HG03460 (cell line): ENCODE measurements around the gene DHDH.
"Not testable (repeated sequence)": the region's sequence is repeated elsewhere in the genome, so short reads cannot be mapped to it uniquely, and the experiment has no call there.

Source experiments
- ATAC-seq: cut with Tn5 transposase; IDR thresholded peaks from one replicate; pipeline ENCODE4 v1.9.1; 2021; ENCODE audit not compliant: unreplicated experiment

DHDH gene

GRCh38 chr19:48914181-48914580 is 19.3 kb upstream of the DHDH start:
- ATAC-seq, result no peak

- ATAC-seq, result no peak
Observed at GRCh38 chr19:48915757-48916156, 17.7 kb upstream of the DHDH start.

GRCh38 chr19:48918071-48918470 is 15.4 kb upstream of the DHDH start:
- ATAC-seq, result no peak

- ATAC-seq, result no peak
Observed at GRCh38 chr19:48918801-48919247, 14.7 kb upstream of the DHDH start.

GRCh38 chr19:48919271-48919670 is 14.2 kb upstream of the DHDH start:
- ATAC-seq, result not testable (repeated sequence)

GRCh38 chr19:48920949-48921348 is 12.6 kb upstream of the DHDH start:
- ATAC-seq, result no peak

GRCh38 chr19:48921721-48922500 is 11.6 kb upstream of the DHDH start:
- no peak for ATAC-seq

- no peak for ATAC-seq
Observed at GRCh38 chr19:48922548-48923490, 10.7 kb upstream of the DHDH start.

- no peak for ATAC-seq
Observed at GRCh38 chr19:48925240-48925843, 8.2 kb upstream of the DHDH start.

GRCh38 chr19:48925890-48926289 is 7.6 kb upstream of the DHDH start:
- not testable (repeated sequence) for ATAC-seq

- no peak for ATAC-seq
Observed at GRCh38 chr19:48926909-48927308, 6.6 kb upstream of the DHDH start.

GRCh38 chr19:48927692-48928091 is 5.8 kb upstream of the DHDH start:
- not testable (repeated sequence) for ATAC-seq

GRCh38 chr19:48928164-48929025 is 5.1 kb upstream of the DHDH start:
- no peak for ATAC-seq

- no peak for ATAC-seq
Observed at GRCh38 chr19:48934837-48935236, 1.3 kb downstream of the DHDH start.

GRCh38 chr19:48935864-48936263 is 2.4 kb downstream of the DHDH start:
- ATAC-seq, result no peak

GRCh38 chr19:48938256-48938655 is 4.8 kb downstream of the DHDH start:
- ATAC-seq, result no peak

- no peak for ATAC-seq
Observed at GRCh38 chr19:48940902-48941301, 7.4 kb downstream of the DHDH start.

GRCh38 chr19:48943081-48943480 is 9.6 kb downstream of the DHDH start:
- ATAC-seq, result no peak

GRCh38 chr19:48945415-48945814 is 11.9 kb downstream of the DHDH start:
- no peak for ATAC-seq

- ATAC-seq, result no peak
Observed at GRCh38 chr19:48945817-48946216, 12.3 kb downstream of the DHDH start.
